Aorta (tissue), 5 donors: ENCODE data around the gene ERGIC1. TPM values are rescaled to one million over a fixed set of nuclear protein-coding genes. Genes with fewer than 3 reads are reported as not detected.
A peak's percentile ranks its signal among the peaks of the same experiment; 100 is the strongest.
"Not testable (repeated sequence)": the region's sequence is repeated elsewhere in the genome, so short reads cannot be mapped to it uniquely, and the experiment has no call there.

ENCODE experiments used
- ATAC-seq: fragments of 200-7000 bp; cut with Tn5 transposase; one replicate; pipeline ENCODE4 v1.9.1; 2022; ENCODE audit warnings: moderate library complexity; ENCODE audit not compliant: low FRiP score
- DNase-seq, 2 donors: peaks; one replicate each; pipeline ENCODE4 v3.0.0-alpha.2; 2020
- H3K27ac ChIP-seq, 2 donors: one replicate each; pipeline ENCODE4 v1.5.1; 2013; ENCODE audit warnings: low read length in 2 of 2, mild to moderate bottlenecking in 2 of 2, moderate library complexity in 2 of 2, control low read depth in 1 of 2, inconsistent platforms in 1 of 2, low read depth in 1 of 2
- H3K27me3 ChIP-seq, 2 donors: one replicate each; pipeline ENCODE4 v1.6.1; 2013; ENCODE audit warnings: control low read depth in 1 of 2, low read length in 1 of 2, mild to moderate bottlenecking in 1 of 2, moderate library complexity in 1 of 2; ENCODE audit not compliant: insufficient read depth in 2 of 2, control insufficient read depth in 1 of 2
- H3K36me3 ChIP-seq, 2 donors: one replicate each; pipeline ENCODE4 v1.6.1; 2013; ENCODE audit warnings: control low read depth in 1 of 2, low read length in 1 of 2, mild to moderate bottlenecking in 1 of 2; ENCODE audit not compliant: insufficient read depth in 2 of 2, control insufficient read depth in 1 of 2
- H3K4me1 ChIP-seq, 2 donors: one replicate each; pipeline ENCODE4 v1.6.1; 2013; ENCODE audit warnings: low read length in 2 of 2, control low read depth in 1 of 2, mild to moderate bottlenecking in 1 of 2, moderate library complexity in 1 of 2; ENCODE audit not compliant: insufficient read depth in 2 of 2, control insufficient read depth in 1 of 2
- H3K4me3 ChIP-seq, 2 donors: one replicate each; pipeline ENCODE4 v1.5.1; 2013; ENCODE audit warnings: low read length in 2 of 2, control low read depth in 1 of 2, mild to moderate bottlenecking in 1 of 2
- H3K9me3 ChIP-seq: one replicate; pipeline ENCODE4 v1.6.1; 2013; ENCODE audit warnings: mild to moderate bottlenecking, low read length; ENCODE audit not compliant: control insufficient read depth
- WGBS, 2 donors: extraction: QIAGEN DNeasy Blood & Tissue Kit; methylation state at CpG; one replicate each; pipeline ENCODE4 v1.1.7; 2013; 5-methylcytosine and 5-hydroxymethylcytosine counted together
- intact Hi-C, 2 donors: fragments of 100-400 bp; cut with DNase I; formaldehyde crosslinking; loops; one replicate each; pipeline versions ENCODE4 v1.14.2 to v1.15.0; 2022
- polyA plus RNA-seq, 2 donors: library from polyadenylated mRNA; stranded (reverse); fragments of 200-250 nt; gene quantifications; one replicate each; pipeline ENCODE4 v1.2.3, GENCODE V29; 2013
- total RNA-seq, 2 donors: library from RNA; stranded (reverse); fragmentation: NEBNext Ultra II Directional; extraction: Animal tissue kit (Norgen Biotek cat#: 25700); gene quantifications; one replicate each; pipeline ENCODE4 v1.2.1, GENCODE V29; 2021
- donor health status: healthy with polysubstance abuse.
- donor health status: Bipolar disorder and iron deficiency.
- donor health status: DM: no; HTN: no; CAD: no.
- donor health status: DM: no; HTN: no; CAD: no.
- donor health status: DM: yes; HTN: yes; CAD: no.

The ERGIC1 gene
- total and polyA plus RNA-seq, 4 donors: 122 to 170 (median 130) TPM

GRCh38 chr5:172846677-172847076, 12.6 kb downstream of the ERGIC1 start:
- Histone ChIP-seq H3K27me3 (no peaks in the 10 kb centered on the region), H3K27ac (no peak overlapping the region), H3K4me3 (no peak overlapping the region), H3K4me1 (no peaks in the 10 kb centered on the region), H3K9me3 (no peaks in the 10 kb centered on the region), H3K36me3 (no peaks in the 10 kb centered on the region)
- intact Hi-C loops: no loop called here
- ATAC-seq (no peak), DNase-seq (no peak)
- 56 to 58% methylated on average over 4 of the region's 4 CpGs for WGBS, 2 donors

GRCh38 chr5:172847584-172847983, 13.5 kb downstream of the ERGIC1 start:
- peak in 1 of 2 donors; percentile 64 for DNase-seq
- H3K4me1 ChIP-seq, H3K36me3 ChIP-seq, H3K9me3 ChIP-seq, ATAC-seq, H3K27ac ChIP-seq, intact Hi-C loops, H3K27me3 ChIP-seq, H3K4me3 ChIP-seq: not testable (repeated sequence)
- 86 to 92% methylated on average over 13 of the region's 13 CpGs for WGBS, 2 donors

- Histone ChIP-seq H3K27me3 (no peaks in the 10 kb centered on the region), H3K9me3 (no peaks in the 10 kb centered on the region), H3K36me3 (no peaks in the 10 kb centered on the region), H3K4me3 (no peak overlapping the region), H3K4me1 (no peaks in the 10 kb centered on the region), H3K27ac (no peak overlapping the region)
- WGBS, 2 donors: 70 to 74% methylated on average over 3 of the region's 3 CpGs
- ATAC-seq: no peak
- intact Hi-C loops: no loop called here
- DNase-seq: no peak
Measured at GRCh38 chr5:172848419-172848818, 14.4 kb downstream of the ERGIC1 start.

- no peaks in the 10 kb centered on the region for H3K4me1 ChIP-seq
- H3K27me3 ChIP-seq: no peaks in the 10 kb centered on the region
- WGBS, 2 donors: 74 to 79% methylated on average over 15 of the region's 15 CpGs
- H3K9me3 ChIP-seq: no peaks in the 10 kb centered on the region
- H3K4me3 ChIP-seq: no peak overlapping the region
- ATAC-seq (no peak), DNase-seq (peak in 1 of 2 donors; percentile 74)
- no peak overlapping the region for H3K27ac ChIP-seq
- intact Hi-C loops: no loop called here
- no peaks in the 10 kb centered on the region for H3K36me3 ChIP-seq
Measured at GRCh38 chr5:172849606-172850453, 15.8 kb downstream of the ERGIC1 start.

GRCh38 chr5:172850454-172850797, 16.4 kb downstream of the ERGIC1 start:
- Histone ChIP-seq H3K4me3 (no peak overlapping the region), H3K9me3 (no peaks in the 10 kb centered on the region), H3K4me1 (no peaks in the 10 kb centered on the region), H3K27ac (no peak overlapping the region), H3K27me3 (no peaks in the 10 kb centered on the region), H3K36me3 (no peaks in the 10 kb centered on the region)
- intact Hi-C loops: no loop called here
- DNase-seq: no peak
- no peak for ATAC-seq
- 87 to 88% methylated on average over 6 of the region's 6 CpGs for WGBS, 2 donors

- H3K4me1 ChIP-seq, H3K9me3 ChIP-seq, H3K27me3 ChIP-seq, DNase-seq, intact Hi-C loops, H3K4me3 ChIP-seq, H3K27ac ChIP-seq, ATAC-seq, H3K36me3 ChIP-seq: not testable (repeated sequence)
- WGBS, 2 donors: 95 to 96% methylated on average over 9 of the region's 9 CpGs
Measured at GRCh38 chr5:172851254-172851653, 17.2 kb downstream of the ERGIC1 start.

- H3K27me3 ChIP-seq: no peaks in the 10 kb centered on the region
- WGBS, 2 donors: 80 to 84% methylated on average over 18 of the region's 18 CpGs
- H3K36me3 ChIP-seq: no peaks in the 10 kb centered on the region
- no peak overlapping the region for H3K4me3 ChIP-seq
- H3K9me3 ChIP-seq: no peaks in the 10 kb centered on the region
- DNase-seq: no peak
- intact Hi-C loops: no loop called here
- ATAC-seq: no peak
- peak overlapping the region in 1 of 2 donors; percentile 9 for H3K27ac ChIP-seq
- H3K4me1 ChIP-seq: no peaks in the 10 kb centered on the region
Measured at GRCh38 chr5:172852490-172853354, 18.7 kb downstream of the ERGIC1 start.

GRCh38 chr5:172853355-172853975, 19.4 kb downstream of the ERGIC1 start:
- no peak overlapping the region for H3K4me3 ChIP-seq
- no peak for ATAC-seq
- H3K9me3 ChIP-seq: no peaks in the 10 kb centered on the region
- no peak for DNase-seq
- 75 to 76% methylated on average over 8 of the region's 8 CpGs for WGBS, 2 donors
- no peaks in the 10 kb centered on the region for H3K4me1 ChIP-seq
- H3K36me3 ChIP-seq: no peaks in the 10 kb centered on the region
- H3K27ac ChIP-seq: peak overlapping the region in 1 of 2 donors; percentile 9
- no peaks in the 10 kb centered on the region for H3K27me3 ChIP-seq
- intact Hi-C loops: no loop called here
